D341Med (cell line): ENCODE data around the gene CELF1.

ENCODE experiments used
- DNase-seq: peaks from one replicate; pipeline ENCODE4 v3.0.0; 2012; ENCODE audit warnings: low spot score

CELF1 gene

GRCh38 chr11:47483457-47483856 lies 69.5 kb downstream of the CELF1 start:
- no peak for DNase-seq

DNA sequence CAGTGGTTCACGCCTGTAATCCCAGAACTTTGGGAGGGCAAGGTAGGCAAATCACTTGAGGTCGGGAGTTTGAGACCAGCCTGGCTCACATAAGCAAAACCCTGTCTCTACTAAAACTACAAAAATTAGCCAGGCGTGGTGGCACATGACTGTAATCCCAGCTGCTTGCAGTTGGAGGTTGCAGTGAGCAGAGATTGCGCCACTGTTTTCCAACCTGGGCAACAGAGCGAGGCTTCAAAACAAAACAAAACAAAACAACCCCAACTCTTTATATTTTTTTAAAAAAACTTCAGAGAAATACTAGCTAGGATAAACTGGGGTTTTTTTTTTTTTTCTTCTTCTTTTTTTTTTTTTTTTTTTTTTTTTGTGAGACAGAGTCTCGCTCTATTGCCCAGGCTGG lies 72.2 kb downstream of the CELF1 start:
- DNase-seq = no peak

DNA sequence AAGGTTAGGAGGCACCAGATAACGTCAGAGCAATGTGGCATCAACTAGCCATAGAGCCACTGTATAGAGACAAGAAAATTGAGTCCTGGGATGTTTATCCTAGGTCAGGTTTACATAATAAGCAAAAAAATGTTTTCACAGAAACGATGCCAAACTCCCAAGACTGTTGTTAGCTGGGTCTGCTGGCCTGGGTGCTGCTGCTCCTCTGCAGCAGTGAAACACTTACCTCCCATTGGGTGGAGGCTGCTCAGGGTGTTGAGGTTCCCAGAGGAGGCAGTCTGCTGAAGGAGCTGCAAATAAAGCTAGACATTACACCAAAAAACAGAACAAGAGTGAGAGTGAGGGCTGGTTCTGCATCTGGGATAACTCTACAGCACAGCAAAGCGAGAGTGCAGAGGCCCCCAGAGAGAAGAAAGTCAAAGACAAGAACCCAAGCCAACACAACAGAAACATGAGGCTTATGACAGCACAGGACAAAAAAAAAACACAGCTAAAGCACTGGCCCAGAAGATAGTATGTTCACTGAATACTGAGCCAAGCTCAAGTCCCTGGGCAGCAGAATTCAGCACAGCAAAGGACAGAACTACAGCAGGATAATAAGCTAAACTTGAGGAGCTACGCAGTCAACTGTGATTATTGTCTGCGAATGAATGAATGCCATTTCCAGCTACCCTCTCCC lies 74.1 kb downstream of the CELF1 start:
- DNase-seq = no peak

DNA sequence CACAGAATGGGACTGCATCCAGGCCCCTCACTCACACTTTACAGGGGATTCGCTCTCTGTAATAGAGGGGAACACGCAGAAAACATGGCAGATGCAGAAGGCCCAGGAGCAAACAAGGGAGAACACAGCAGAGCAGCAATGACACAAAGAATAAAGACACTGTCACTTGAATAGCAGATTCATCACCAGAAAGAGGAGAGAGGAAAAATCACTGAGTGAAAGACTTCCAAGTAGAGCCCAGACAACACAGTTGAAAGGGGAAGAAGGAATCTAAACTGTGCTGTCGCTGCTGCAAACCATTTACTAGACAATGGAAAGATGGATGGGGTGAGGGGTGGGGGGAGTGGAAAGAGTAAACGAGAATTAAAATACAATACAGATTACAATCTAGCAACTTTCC lies 75.2 kb downstream of the CELF1 start:
- no peak for DNase-seq

GRCh38 chr11:47477323-47477722 lies 75.6 kb downstream of the CELF1 start:
- no peak for DNase-seq

DNA sequence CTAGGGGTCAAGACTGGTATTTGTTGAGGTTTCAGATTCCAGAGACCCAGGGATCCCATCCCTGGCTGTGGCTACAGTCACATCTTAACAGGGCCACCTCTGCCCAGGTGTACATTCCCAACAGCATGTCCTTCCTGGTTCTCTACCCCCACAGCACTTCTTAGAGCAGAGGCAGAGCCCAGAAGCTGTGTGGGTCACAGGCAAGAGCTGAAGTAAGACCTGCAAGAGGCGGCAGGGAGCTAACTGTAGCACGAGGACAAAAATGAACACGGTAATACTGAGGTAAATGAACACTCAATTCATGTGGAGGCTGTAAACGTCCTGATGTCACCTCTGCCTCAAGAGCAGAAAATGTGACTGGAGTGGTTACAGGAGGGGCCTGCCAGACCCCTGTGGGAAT lies 82.3 kb downstream of the CELF1 start:
- no peak for DNase-seq

DNA sequence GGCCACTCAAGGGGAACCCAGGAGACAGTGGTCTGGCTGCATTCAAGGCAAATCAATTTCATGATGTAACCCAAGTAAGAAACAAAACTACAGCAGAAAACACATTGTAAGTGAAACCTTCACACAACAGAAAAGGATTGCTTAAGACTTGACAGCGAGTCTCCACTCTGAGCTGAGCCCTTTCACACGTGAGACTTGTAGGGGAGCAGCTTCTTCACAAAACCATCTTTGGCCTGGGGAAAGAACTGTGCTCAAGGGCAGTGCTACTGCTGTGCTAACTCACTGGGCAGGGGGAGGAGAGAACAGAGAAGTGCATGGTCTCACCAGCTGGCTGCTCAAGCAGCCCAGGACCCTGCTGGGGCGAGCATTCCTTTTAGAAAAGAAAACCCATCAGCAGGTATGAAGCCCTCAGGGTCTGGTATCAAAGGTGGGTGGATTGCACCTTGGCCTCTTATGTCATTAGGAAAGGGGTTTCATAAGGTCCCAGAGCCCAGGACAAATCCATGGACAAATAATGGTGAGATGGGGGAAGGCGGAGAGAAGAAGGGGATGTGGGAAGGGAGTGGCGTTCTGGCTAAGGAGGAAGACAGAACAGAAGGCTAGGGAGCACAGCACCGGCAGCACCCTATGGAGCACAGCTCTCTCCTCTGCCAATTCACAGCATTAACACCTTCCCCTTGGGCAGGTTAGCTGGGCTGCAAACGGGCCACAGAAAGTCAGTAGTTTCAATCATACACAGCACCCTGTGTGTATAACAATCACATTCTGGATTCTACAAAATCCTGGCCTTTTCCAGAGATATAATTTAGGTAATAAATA lies 83.4 kb downstream of the CELF1 start:
- no peak for DNase-seq

DNA sequence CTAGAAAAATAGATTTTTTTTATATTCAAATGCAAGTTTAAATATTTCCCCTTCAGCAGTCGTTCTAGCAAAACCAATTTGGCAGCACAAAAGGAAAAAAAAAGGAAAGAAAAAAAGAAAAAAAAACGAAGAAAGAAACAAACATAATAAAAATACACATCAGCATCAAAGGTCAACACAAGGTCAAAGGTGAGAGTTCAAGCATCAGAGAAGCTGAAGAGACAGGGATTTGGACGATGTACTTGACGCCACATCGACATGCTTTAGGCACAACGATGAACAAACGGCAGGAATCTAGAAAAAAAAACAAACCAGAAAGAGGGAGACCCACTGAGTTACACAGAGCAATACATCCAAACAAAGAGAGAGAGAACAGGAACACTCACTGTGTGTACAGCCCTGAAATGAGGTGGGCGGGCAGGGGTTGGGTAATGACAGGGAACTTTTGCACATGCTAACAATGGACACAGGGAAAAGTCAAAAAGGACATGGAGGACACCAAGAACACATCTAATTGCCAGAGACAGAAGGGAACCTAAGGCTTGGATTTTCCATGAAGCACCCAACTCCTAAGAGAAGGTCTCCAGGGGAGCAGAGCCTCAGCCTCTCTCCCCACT lies 84.2 kb downstream of the CELF1 start:
- DNase-seq = no peak

- no peak for DNase-seq
Measured at GRCh38 chr11:47467357-47467756, 85.6 kb downstream of the CELF1 start.

- no peak for DNase-seq
Measured at GRCh38 chr11:47466701-47467250, 86.2 kb downstream of the CELF1 start.

- no peak for DNase-seq
Measured at GRCh38 chr11:47466201-47466600, 86.7 kb downstream of the CELF1 start.

- no peak for DNase-seq
Measured at GRCh38 chr11:47464483-47464882, 88.4 kb downstream of the CELF1 start.

- DNase-seq = no peak
Measured at GRCh38 chr11:47461876-47462275, 91.1 kb downstream of the CELF1 start.

DNA sequence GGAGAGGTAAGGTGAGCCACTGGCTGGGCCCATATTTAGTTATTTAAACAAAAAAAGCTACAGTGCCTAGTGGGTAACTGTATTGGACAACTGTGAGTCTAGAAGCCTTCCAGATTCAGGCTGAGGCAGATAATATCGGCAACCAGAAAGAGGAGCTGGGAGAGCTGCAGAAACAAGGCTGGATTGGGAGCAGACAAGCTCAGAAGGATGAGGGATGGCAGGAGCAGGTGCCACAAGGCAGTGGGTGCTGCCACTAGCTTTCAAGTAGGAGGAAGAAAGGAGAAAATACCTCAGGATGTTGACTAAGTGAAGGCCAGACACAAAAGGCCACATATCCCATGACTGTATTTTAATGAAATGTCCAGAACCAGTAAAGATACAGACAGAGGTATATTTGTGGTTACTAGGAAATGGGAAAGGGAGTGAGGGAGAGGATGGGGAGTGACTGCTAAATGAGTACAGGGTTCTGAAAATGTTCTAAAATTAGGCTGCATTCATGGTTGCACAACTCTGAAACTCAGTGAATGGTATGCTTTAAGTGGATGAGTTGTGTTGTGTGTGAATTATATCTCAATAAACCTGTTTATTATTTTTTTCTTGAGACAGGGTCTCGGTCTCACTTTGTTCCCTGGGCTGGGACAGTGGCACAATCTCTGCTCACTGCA lies 92.2 kb downstream of the CELF1 start:
- no peak for DNase-seq

DNA sequence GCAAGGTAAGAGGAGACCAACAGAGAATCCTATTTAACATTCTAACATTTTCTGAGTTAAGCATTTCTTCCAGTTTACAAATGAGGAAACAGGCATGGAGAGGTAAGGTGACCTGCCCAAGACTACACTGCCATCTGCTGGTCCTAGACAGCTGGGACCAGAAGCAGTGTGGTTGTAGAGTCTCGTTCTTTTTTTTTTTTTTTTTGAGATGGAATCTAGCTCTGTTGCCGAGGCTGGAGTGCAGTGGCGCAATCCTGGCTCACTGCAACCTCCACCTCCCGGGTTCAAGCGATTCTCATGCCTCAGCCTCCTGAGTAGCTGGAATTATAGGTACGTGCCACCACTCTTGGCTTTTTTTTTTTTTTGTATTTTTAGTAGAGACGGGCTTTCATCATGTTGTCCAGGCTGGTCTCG lies 98.7 kb downstream of the CELF1 start:
- DNase-seq = peak; percentile 78

GRCh38 chr11:47453365-47453764 lies 99.6 kb downstream of the CELF1 start:
- DNase-seq = no peak

DNA sequence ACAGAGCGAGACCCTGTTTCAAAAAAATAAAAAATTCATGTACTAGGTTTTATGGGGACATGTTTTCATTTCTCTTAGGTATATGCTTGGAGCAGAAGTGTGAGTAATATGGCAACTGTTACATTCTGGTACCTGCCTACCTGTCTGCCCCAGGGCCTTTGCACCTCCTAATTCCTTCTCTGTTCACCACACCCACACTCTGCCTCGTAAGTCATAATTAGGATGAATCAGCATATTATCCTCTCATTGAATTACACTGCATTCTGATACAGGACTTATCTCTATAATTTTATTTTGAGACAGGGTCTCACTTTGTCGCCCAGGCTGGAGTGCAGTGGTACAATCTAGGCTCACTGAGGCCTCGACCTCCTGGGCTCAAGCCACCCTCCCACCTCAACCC lies 100.9 kb downstream of the CELF1 start:
- no peak for DNase-seq

DNA sequence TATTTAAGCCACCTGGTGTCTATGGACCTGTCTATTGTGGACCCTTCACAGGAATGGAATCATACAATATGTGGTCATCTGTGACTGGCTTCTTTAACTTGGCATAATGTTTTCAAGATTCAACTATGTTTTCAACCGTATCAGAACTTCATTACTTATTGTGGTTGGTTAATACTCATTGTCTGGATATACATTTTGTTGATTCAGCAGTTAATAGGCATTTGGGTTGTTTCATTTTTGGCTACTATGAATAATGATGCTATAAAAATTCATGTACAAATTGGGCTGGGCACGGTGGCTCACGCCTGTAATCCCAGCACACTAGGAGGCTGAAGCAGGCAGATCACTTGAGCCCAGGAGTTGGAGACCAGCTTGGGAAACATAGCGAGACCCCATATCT lies 101.5 kb downstream of the CELF1 start:
- no peak for DNase-seq

GRCh38 chr11:47449541-47449940 lies 103.4 kb downstream of the CELF1 start:
- no peak for DNase-seq

DNA sequence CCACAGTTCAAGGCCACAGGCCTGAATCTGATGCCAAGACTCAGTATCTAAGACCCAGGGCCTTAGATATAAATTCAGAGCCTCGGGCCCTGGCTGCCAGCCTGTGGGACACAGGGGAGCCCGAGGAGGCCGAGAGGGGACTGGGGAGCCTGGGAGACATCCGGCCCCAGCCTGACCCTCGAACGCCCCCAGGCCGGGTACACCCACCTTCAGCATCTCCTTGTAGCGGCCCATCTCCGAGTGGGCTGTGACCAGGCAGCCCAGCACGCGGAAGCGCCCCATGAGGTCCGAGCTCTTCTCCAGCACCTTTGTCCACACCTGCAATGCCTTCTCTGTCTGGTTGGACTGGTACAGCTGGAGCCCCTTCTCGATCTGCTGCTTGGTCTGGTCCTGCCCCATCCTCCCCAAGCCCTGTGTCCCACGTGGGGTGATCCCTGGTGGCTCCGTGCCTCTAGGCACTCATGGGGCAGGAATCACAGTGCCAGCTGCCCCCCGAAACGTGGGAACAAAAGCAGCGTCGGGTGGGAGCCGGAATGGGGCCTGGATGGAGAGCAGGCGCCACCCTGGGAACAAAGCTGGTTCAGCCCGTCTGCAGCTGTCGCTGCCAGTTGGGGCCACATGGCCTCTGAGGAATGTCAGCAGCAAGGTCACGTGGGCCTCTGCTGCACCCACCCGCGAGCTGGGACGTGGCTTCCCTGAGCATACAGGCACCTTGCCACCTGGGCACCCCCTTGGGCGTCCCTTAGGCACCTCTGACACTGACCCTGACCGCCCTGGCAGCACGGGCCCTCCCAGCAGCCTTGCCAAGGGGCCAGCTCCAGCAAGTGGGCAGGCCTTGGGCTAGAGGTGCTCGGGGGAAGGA lies 104.1 kb downstream of the CELF1 start, which contains the start of gene RAPSN:
Gene RAPSN (minus strand): TSS at position 571 of the 862 bp plus-strand sequence. CDS start 172 bp downstream, at position 399.
- no peak for DNase-seq

DNA sequence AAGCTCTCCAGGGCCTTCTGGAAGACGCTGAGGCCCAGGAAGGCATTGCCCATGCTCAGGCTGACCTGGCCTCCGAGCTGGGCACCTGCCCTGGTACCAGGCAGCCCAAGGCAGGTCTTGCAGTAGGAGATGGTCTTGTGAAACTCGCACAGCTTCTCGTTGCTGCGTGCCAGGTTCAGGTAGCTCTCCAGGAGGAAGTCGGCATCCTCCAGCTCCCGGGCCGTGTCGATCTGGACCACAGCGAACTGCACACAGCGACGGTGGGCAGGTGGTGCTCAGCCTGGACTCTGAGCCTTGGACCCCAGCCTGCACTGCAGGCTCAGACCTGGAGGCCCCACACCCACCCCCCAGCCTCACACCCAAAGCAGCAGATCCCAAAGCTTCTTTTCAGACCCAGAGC lies 105.0 kb downstream of the CELF1 start:
- DNase-seq = no peak
